Activated CD4-positive, alpha-beta T cell treated with anti-CD3 and anti-CD28 coated beads, Interleukin-2, amount 10 ng/mL, durations not matched to agents 7 days and 5 days (primary cell): ENCODE measurements around the gene KIF1A. TPM values are rescaled to one million over a fixed set of nuclear protein-coding genes. Genes with fewer than 3 reads are reported as not detected.

Experiments used
- CTCF ChIA-PET: fragments of 350-600 bp; sonication (Branson Sonifier 250); formaldehyde crosslinking; loops from one replicate; lab custom pipeline; 2021; ENCODE audit warnings: antibody characterized with exemption; lab: Charles Lee
- POLR2A ChIA-PET: fragments of 350-600 bp; sonication (Branson Sonifier 250); formaldehyde crosslinking; loops from one replicate; lab custom pipeline; 2021; ENCODE audit warnings: antibody characterized with exemption; lab: Charles Lee
- DNase-seq: peaks from one replicate; pipeline ENCODE4 v3.0.0-alpha.2; 2020
- H3K27ac Mint-ChIP-seq: one replicate; pipeline ENCODE4 v1.8.0; 2021; ENCODE audit warnings: mild to moderate bottlenecking, moderate library complexity, mixed read lengths
- H3K27me3 Mint-ChIP-seq: one replicate; pipeline ENCODE4 v1.8.0; 2021; ENCODE audit warnings: mixed read lengths
- H3K36me3 Mint-ChIP-seq: one replicate; pipeline ENCODE4 v1.8.0; 2021; ENCODE audit warnings: low read depth, mixed read lengths
- H3K4me1 Mint-ChIP-seq: one replicate; pipeline ENCODE4 v1.8.0; 2021; ENCODE audit warnings: mixed read lengths
- H3K4me3 Mint-ChIP-seq: one replicate; pipeline ENCODE4 v1.8.0; 2021; ENCODE audit warnings: mild to moderate bottlenecking, moderate library complexity, mixed read lengths
- H3K9me3 Mint-ChIP-seq: one replicate; pipeline ENCODE4 v1.8.0; 2021; ENCODE audit warnings: mixed read lengths
- total RNA-seq, 2 experiments: library from RNA; stranded (reverse); gene quantifications; one replicate each; pipeline ENCODE4 v1.2.3, GENCODE V29; 2021

KIF1A gene
- total RNA-seq, 2 experiments from 2014 or later, result 0.37 to 0.40 TPM

DNA sequence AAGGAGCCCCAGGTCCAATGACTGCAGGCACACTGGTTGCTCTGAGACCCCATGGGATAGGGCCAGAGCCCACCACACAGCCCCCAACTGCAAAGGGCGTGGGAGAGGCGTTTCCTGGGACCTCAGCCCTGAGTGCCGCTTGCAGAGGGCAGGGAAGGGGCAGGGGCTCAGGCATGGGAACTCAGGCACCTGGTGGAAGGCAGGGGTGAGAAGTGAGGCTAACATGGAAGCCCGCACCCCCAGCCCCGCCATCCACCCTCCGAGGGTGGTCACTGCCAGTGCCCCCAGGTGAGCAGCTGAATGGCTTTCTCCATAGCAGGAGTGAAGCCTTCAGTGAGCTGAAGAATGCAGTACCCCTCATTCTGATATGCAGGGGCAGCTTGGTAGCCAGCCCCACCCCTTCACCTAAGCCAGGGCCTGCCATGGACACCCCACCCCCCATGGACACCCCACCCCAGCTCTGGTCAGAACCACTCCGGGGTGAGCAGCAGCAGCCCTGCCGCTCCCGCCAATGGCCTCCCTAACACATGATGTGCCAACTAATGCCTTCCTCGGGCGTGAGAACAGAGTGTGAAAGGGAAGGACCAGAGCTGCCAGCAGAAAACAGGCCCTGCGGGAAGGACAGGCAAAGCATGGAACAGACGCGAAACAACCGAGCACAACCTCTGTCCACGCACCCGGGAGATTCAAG is 6.6 kb downstream of the KIF1A start:
- Mint-ChIP-seq H3K27me3 (peaks cover 9% of the 10 kb centered on the region), H3K4me3 (no peak overlapping the region), H3K4me1 (peaks cover 2% of the 10 kb centered on the region), H3K36me3 (peaks cover 2% of the 10 kb centered on the region), H3K9me3 (peaks cover 8% of the 10 kb centered on the region), H3K27ac (no peak overlapping the region)
- no peak for DNase-seq
- ChIA-PET CTCF (interaction anchor here (1.6 kb wide), 1 partner anchor 14 kb away, joined by 4 read pairs; no protein-coding TSS in a partner anchor), POLR2A (no interaction called here)

DNA sequence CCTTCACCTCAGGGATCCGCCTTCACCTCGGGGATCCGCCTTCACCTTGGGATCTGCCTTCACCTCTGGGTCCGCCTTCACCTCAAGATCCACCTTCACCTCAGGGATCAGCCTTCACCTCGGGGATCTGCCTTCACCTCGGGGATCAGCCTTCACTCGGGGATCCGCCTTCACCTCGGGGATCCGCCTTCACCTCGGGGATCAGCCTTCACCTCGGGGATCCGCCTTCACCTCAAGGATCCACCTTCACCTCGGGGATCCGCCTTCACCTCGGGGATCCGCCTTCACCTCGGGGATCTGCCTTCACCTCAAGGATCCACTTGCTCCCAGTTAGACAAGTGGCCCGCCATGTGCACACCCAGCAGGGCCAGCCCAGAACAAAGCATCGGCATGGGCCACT is 7.3 kb downstream of the KIF1A start:
- H3K27me3 Mint-ChIP-seq, result peaks cover 5% of the 10 kb centered on the region
- peaks cover 8% of the 10 kb centered on the region for H3K9me3 Mint-ChIP-seq
- H3K36me3 Mint-ChIP-seq, result peaks cover 2% of the 10 kb centered on the region
- peaks cover 2% of the 10 kb centered on the region for H3K4me1 Mint-ChIP-seq
- no peak for DNase-seq
- CTCF ChIA-PET, result no interaction called here
- POLR2A ChIA-PET, result no interaction called here
- no peak overlapping the region for H3K4me3 Mint-ChIP-seq
- H3K27ac Mint-ChIP-seq, result no peak overlapping the region

DNA sequence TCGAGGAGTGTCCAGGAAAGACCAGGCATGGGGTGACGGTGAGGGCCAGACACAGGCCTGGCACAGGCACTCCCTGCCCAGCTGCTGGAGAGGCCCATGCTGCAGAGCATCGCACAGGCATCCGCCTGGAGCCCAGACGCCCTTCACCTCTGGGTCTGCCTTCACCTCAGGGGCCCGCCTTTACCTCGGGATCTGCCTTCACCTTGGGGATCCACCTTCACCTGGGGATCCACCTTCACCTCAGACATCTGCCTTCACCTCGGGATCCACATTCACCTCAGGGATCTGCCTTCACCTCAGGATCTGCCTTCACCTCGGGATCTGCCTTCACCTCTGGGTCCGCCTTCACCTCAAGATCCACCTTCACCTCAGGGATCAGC is 7.7 kb downstream of the KIF1A start:
- Mint-ChIP-seq H3K4me3 (no peak overlapping the region), H3K9me3 (peaks cover 8% of the 10 kb centered on the region), H3K27ac (no peak overlapping the region), H3K27me3 (peaks cover 7% of the 10 kb centered on the region), H3K36me3 (peaks cover 2% of the 10 kb centered on the region), H3K4me1 (peaks cover 2% of the 10 kb centered on the region)
- no peak for DNase-seq
- POLR2A ChIA-PET, result no interaction called here
- CTCF ChIA-PET, result no interaction called here

DNA sequence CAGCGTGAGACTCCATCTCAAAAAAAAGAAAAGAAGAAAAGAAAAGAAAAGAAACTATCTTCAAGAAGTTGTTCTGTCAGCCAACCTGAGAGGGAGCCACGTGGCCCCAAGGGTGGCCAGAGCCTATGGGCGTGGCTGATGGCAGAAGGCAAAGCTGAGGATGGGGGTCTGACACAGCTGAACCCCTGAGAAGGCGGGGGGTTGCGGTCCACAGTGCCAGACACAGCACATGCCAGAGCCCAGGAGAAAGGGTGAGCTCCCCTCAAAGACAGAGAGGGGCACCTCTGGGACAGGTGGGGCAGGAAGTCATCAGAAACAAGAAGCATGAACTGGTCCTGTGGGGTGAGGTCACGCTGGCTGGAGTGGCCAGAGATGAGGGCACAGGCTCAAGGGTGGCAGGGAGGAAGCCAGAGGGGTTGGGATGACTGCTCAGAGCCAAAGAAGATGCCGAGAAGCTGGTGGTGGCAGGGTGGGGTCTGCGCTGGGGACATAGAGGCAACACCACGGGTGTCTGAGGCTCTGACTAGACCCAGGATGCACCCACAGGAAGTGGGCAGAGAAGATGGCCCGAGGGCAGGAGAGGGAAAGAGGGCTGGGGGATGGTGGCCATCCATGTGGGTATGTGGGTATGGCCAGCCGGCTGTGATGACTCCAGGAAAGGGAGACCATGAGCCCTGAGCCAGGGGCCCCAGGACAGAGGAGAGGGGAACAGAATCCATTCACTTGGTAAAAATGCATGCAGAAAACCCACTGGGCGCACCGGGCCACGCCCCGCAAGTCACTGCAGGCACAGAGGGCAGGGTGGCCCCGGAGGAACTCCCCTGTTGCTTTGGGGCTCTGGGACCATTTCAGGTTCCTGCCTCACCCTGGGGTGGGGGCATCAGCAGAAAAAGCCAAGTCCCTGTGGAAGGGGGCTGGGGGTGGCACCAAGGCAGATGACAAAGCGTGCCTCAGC is 8.4 kb downstream of the KIF1A start:
- CTCF ChIA-PET, result interaction anchor here (0.7 kb wide), 1 partner anchor 713 kb away, joined by 3 read pairs; no protein-coding TSS in a partner anchor
- H3K36me3 Mint-ChIP-seq, result peaks cover 2% of the 10 kb centered on the region

DNA sequence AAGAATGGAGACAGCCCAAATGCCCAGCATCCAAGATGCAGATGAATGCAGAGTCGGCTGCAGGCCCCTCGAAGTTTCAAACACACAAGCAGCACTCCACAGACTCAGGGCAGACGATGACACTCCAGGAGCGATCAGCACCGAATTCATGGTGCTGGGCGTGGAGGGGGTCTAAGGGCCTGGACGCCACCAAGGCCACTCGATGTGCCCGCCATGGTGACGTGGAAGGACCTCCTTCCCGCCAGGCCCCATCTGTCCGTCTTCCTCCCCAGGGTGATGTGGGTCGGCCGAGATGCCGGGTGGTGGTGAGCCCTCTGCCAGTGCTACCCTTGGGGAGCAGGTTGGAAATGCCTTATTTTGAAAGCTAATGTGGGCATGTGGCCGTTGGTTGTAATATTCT is 9.4 kb downstream of the KIF1A start:
- Mint-ChIP-seq H3K4me1 (peaks cover 2% of the 10 kb centered on the region), H3K27me3 (peaks cover 2% of the 10 kb centered on the region), H3K4me3 (no peak overlapping the region), H3K9me3 (peaks cover 8% of the 10 kb centered on the region), H3K36me3 (peaks cover 2% of the 10 kb centered on the region), H3K27ac (no peak overlapping the region)
- POLR2A ChIA-PET, result no interaction called here
- DNase-seq, result no peak
- CTCF ChIA-PET, result interaction anchor here (0.7 to 1.0 kb wide), 2 partner anchors 102 to 712 kb away, joined by 3 read pairs; no protein-coding TSS in a partner anchor

More for the DNA sequence above, 8.4 kb downstream of the KIF1A start:
- no peak overlapping the region for H3K4me3 Mint-ChIP-seq
- peaks cover 8% of the 10 kb centered on the region for H3K9me3 Mint-ChIP-seq
- H3K4me1 Mint-ChIP-seq, result peaks cover 2% of the 10 kb centered on the region
- DNase-seq, result no peak
- POLR2A ChIA-PET, result no interaction called here
- peaks cover 7% of the 10 kb centered on the region for H3K27me3 Mint-ChIP-seq
- no peak overlapping the region for H3K27ac Mint-ChIP-seq

DNA sequence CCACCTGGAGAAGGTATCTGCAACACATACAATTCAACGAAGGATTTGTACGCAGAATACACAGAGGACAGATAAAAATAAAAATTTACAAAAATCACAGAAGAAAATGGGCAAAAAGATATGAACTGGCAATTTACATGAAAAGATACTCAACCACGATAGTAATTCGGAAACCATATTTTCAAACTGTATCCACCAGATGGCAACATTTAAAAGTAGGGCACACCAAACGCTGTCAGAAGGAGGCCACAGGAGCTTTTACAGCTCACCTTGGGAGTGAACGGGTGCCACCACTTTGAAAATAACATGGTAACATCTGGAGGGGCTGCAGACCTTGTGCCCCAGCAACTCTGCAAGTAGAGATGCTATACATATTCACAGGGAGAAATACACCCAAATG is 9.8 kb downstream of the KIF1A start:
- Mint-ChIP-seq H3K27ac (no peak overlapping the region), H3K4me3 (no peak overlapping the region), H3K36me3 (peaks cover 2% of the 10 kb centered on the region), H3K9me3 (peaks cover 8% of the 10 kb centered on the region), H3K4me1 (peaks cover 2% of the 10 kb centered on the region), H3K27me3 (peaks cover 2% of the 10 kb centered on the region)
- POLR2A ChIA-PET, result interaction anchor here (0.6 kb wide), 1 partner anchor 90 kb away, joined by 8 read pairs; no protein-coding TSS in a partner anchor
- no peak for DNase-seq
- CTCF ChIA-PET, result interaction anchor here (0.6 to 1.0 kb wide), 2 partner anchors 102 to 983 kb away, joined by 3 read pairs; no protein-coding TSS in a partner anchor

DNA sequence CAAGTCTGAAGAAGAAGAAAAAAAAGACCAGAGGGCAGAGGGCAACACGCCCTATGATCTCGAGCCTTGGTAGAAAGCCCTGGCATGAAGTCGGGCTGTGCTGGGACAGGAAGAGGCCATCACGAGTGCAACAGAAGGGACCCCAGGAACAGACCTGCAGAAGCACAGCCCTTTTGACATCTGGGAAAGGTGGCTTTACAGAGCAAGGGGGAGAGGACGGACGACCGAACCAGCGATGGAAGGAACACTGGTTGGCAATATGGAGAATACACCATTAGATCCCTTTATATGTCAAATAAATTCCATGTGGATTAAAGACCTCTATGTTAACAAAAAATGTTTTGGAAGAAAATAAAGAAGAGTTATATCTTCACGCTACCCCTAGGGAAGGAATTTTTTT is 10.7 kb downstream of the KIF1A start:
- Mint-ChIP-seq H3K36me3 (peaks cover 2% of the 10 kb centered on the region), H3K27ac (no peak overlapping the region), H3K9me3 (peaks cover 7% of the 10 kb centered on the region), H3K4me3 (no peak overlapping the region), H3K27me3 (peaks cover 6% of the 10 kb centered on the region), H3K4me1 (peaks cover 2% of the 10 kb centered on the region)
- no peak for DNase-seq
- ChIA-PET CTCF (no interaction called here), POLR2A (no interaction called here)

DNA sequence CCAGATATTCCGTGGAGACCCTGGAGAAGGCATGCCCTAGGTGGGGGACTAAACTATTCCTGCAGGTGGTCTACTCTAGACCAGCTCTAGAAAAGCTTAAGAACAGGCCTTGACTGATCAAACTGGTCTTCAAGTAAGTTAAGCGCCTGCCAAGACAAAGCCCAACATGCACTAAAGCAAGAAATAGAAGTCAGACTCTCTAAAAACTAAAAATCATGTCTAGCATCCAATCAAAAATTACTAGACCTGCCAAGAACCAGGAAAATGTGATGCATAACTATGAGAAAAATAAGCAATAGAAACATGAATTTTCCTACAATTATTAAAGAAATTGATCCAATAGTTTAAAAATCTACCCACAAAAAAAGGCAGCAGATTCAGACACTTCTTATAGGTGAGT is 13.6 kb downstream of the KIF1A start:
- Mint-ChIP-seq H3K9me3 (no peaks in the 10 kb centered on the region), H3K27ac (no peak overlapping the region), H3K27me3 (peaks cover 15% of the 10 kb centered on the region), H3K4me3 (no peak overlapping the region), H3K4me1 (peaks cover under 1% of the 10 kb centered on the region), H3K36me3 (peaks cover under 1% of the 10 kb centered on the region)
- CTCF ChIA-PET, result no interaction called here
- DNase-seq, result no peak
- POLR2A ChIA-PET, result no interaction called here

DNA sequence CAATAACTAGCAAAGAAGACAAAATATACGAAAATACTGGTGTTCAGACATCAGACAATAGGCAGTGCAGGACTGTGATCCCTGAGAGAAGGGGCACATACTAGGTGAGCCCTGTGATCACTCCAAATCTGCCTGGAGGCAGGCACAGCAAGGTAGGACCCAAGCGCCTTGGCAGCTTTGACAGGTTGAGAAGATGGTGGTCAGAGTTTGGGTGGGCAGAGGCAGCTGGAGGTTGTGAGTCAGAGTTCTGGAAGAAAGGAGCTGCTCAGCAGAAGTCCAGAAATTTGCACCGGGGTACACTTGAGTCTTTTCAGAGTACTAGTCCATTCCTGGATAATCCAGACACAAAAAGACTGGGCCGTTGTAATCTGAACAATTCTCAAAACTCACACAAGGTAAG is 14.0 kb downstream of the KIF1A start:
- Mint-ChIP-seq H3K27ac (no peak overlapping the region), H3K27me3 (peaks cover 16% of the 10 kb centered on the region), H3K36me3 (no peaks in the 10 kb centered on the region), H3K9me3 (no peaks in the 10 kb centered on the region), H3K4me3 (no peak overlapping the region), H3K4me1 (no peaks in the 10 kb centered on the region)
- CTCF ChIA-PET, result no interaction called here
- POLR2A ChIA-PET, result no interaction called here
- no peak for DNase-seq

DNA sequence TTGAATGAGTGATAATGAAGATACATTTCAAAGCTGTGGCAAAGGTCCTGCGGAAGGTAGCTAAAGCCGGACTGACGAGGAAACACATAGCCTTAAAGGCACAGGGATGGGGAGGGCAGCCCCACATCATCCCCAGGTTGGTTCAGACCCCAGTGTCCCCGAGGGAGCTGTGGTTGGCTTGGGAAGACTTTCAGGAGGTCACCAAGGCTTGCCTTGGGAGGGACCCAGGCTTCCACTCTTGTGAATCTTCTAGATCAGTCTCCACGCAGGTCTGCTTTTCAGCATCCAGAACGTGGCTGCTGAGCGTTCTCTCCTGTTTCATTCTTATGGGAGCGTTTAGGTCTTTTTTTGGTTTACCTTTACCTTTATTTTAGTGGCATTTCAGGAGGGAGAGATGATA is 16.8 kb downstream of the KIF1A start:
- H3K27ac Mint-ChIP-seq, result no peak overlapping the region
- H3K36me3 Mint-ChIP-seq, result no peaks in the 10 kb centered on the region
- POLR2A ChIA-PET, result no interaction called here
- H3K4me3 Mint-ChIP-seq, result no peak overlapping the region
- no peak for DNase-seq
- no peaks in the 10 kb centered on the region for H3K4me1 Mint-ChIP-seq
- no peaks in the 10 kb centered on the region for H3K9me3 Mint-ChIP-seq
- CTCF ChIA-PET, result no interaction called here
- H3K27me3 Mint-ChIP-seq, result peaks cover 18% of the 10 kb centered on the region

DNA sequence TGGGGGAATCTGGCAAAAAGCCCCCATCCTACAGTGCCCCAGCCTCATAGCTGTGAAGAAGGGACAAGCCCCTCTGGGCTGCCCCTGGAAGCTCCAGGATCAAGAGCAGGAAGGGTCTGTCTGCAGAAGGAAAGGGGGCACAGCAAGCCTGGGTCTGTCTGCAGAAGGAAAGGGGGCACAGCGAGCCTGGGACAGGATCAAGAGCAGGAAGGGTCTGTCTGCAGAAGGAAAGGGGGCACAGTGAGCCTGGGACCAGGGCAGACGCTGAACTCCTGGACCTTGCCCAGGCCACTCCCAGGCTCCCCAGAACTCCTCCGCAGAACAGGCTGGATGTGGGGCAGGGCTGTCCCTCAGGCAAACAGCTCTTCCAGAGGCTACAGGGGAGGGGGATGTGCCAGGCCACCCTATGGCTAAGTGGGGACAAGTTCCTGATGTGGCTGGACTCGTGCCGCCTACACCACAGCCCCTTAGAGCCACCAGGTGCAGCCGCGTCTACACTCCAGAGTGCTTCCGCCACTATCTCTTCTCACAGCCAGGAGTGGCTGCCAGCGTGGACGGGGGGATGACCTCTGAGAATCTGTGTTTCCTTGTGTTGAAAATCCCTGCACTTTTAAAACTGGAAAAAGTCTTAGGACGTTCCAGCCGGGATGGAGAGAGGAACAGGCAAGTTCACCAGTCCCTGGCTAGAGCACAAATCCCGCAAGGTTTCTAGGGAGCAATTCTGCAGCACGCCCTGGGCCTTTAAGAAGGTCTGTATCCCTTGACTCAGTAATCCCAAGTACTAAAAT is 20.8 kb downstream of the KIF1A start:
- no peak overlapping the region for H3K27ac Mint-ChIP-seq

DNA sequence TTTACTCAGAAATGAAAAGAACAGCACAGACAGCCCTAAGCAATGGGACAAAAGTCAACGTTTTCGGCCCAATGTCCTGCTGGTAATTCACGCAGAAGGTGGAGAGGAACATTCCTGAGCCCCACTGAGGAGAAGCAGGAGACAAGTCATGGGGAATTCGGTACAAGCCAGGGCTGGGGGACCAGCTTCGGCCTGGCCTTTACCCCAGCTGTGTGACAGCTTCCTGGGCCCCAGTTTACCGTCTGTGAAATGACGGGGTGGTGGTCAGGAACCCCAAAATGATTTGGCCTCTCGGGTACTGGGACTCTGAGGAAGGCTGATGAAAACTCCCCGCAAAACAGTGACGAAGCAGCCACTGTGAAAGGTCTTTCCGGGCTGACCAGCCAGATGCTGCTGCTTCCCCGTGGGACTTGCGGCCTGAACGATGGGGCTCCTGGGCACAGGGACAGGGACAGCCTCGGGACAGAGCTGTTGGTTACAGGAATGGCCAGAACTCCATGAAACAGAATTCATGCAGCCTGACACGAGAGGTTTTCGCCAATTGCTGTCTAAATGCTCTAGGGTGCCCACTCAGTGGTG is 21.6 kb downstream of the KIF1A start:
- Mint-ChIP-seq H3K27ac (no peak overlapping the region), H3K27me3 (peaks cover 10% of the 10 kb centered on the region), H3K36me3 (no peaks in the 10 kb centered on the region), H3K9me3 (no peaks in the 10 kb centered on the region), H3K4me1 (no peaks in the 10 kb centered on the region), H3K4me3 (no peak overlapping the region)
- no peak for DNase-seq
- ChIA-PET CTCF (no interaction called here), POLR2A (no interaction called here)

More for the DNA sequence above, 20.8 kb downstream of the KIF1A start:
- H3K9me3 Mint-ChIP-seq, result no peaks in the 10 kb centered on the region
- H3K4me3 Mint-ChIP-seq, result no peak overlapping the region
- CTCF ChIA-PET, result no interaction called here
- no peaks in the 10 kb centered on the region for H3K4me1 Mint-ChIP-seq
- no peak for DNase-seq
- no peaks in the 10 kb centered on the region for H3K36me3 Mint-ChIP-seq
- POLR2A ChIA-PET, result no interaction called here
- peaks cover 11% of the 10 kb centered on the region for H3K27me3 Mint-ChIP-seq
